Activated CD4-positive, alpha-beta T cell treated with anti-CD3 and anti-CD28 coated beads, Interleukin-2, amount 50 U/mL, for 4 hours (primary cell): Measurements from ENCODE around the gene RANBP3L.
"Not testable (repeated sequence)": the region's sequence is repeated elsewhere in the genome, so short reads cannot be mapped to it uniquely, and the experiment has no call there.

Experiments used
- DNase-seq, 2 experiments: peaks; one replicate each; pipeline ENCODE4 v3.0.0-alpha.2; 2020

The RANBP3L gene

DNA sequence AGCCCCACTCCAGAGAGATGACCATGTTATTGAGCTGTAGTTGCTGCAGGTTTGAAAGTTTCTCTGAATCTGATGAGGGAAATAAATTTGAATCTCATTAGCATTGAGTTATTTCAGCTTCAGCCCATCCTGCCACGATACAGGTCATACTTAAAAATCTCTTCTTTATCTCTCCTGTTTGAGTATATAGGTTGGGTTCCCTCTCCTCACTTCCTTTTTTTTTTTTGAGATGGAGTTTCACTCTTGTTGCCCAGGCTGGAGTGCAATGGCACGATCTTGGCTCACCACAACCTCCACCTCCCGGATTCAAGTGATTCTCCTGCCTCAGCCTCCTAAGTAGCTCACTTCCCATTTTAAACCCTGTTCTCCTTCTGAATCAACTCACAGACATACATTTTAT, 17.9 kb downstream of the RANBP3L start:
- not testable (repeated sequence) for DNase-seq

DNA sequence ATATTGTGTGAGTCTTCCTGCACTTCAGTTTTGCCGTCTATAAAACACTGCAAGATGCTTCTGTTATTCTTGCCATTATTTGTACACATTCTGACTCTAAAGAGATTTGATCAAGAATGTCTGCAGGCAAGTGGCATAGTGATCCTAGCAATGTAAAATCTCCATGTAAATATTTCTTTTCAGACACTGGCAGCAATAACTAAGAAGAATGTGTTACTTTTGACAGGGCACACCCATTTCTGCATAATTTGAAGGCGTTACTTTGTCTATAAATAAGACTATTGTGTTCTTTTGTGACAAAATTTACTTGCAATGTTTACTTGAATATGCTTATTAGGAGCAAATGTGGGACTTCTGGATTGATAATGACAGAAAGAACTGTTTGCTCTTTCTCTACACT, 20.1 kb downstream of the RANBP3L start:
- DNase-seq = no peak

GRCh38 chr5:36279054-36279698, 22.5 kb downstream of the RANBP3L start:
- DNase-seq = no peak

- no peak for DNase-seq
These were observed 24.1 kb downstream of the RANBP3L start for GRCh38 chr5:36277521-36278176.

DNA sequence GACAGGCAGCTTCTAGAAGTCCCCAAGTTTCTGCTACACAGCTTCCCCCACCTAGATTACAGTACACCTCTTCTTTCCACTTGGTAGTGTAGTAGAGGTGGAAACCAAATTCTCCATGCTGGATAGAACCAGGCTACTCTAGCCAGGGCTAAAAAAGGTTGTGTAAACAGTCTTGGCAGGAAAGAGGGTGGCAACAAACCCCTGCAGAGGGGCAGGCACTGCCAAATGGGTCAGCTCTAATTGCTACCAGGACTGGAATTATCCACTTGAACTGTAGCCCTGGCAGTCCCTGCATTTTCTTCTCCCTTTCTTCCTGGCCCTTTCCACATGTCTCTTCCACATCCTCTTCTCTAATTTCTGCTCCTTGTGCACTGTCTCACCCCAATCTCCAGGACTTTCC, 24.8 kb downstream of the RANBP3L start:
- no peak for DNase-seq

DNA sequence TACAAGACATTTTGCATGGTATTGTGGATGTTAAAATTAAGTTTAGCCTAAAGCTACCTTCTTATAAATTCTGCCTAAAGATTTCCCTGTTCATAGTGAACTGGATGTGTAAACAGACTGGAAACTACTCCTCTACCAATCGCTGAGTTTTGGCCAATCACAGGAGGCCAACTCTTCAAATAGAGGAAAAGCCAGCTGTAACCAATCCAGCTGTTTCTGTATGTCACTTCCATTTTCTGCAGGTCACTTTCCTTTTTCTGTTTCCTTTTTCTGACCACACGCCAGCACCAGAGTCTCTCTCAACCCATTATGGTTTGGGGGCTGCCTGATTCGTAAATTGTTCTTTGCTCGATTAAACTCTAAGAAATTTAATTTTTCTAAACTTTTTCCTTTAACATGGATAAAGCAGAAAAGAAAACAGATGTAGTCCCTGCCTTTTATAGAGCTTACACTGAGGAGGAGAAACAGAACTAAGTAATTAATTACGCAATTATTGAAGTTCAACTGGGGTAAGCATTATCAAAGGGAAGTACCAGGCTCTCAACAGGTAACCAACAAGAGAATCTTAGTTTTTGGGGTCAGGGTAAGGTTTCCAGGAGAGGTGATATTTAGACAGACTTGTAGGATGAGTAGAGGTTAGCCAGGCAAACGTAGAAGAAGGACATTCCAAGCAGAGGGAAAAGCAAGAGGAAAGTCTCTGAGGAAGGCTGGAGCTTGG, 27.7 kb downstream of the RANBP3L start:
- DNase-seq = no peak

DNA sequence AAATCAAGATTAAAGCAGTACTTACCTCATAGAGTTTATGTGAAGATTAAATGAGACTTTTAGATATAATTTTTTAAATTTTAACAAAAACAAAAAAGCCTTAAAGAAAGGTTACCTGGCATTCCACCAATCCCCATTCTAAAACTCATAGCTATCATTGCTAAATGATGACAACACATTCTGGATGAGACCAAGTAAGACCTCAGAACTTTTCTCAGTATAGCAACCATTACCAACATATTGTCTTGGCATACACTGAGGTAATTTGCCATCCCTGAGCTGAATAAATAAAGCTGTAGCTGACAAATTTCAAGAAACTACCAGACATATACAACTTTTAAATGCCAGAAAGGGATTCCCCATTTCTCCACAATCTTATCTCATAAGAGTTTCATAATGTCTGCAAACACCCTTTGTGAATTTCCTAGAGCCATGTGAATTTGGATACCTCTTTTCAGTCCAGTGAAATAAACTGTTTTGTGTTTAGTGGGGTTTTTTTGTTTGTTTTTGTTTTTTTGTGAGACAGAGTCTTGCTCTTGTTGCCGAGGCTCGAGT, 29.5 kb downstream of the RANBP3L start:
- no peak for DNase-seq

GRCh38 chr5:36270876-36271575, 30.7 kb downstream of the RANBP3L start:
- DNase-seq = no peak

- DNase-seq = no peak
These were observed 31.5 kb downstream of the RANBP3L start for GRCh38 chr5:36270175-36270574.

DNA sequence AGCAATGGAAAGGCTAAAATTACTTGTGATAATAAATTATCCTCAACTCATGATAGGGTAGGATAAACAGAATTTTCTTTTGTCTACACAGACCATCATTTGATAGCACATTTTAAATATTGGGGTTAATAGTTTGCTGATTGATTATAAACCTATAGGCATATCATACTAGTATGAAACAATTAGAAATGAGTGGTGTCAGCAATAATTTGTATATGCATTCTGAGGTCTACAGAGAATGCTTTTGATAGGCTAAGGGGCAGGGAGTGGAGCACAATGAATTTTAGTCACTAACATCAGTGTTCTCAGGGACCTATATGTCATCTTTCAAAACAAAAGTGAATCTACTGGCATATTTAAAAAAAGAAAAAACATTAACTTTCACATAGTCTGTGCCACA, 32.2 kb downstream of the RANBP3L start:
- no peak for DNase-seq

GRCh38 chr5:36267905-36268304, 33.8 kb downstream of the RANBP3L start:
- no peak for DNase-seq

- no peak for DNase-seq
These were observed 37.4 kb downstream of the RANBP3L start for GRCh38 chr5:36264202-36264760.

DNA sequence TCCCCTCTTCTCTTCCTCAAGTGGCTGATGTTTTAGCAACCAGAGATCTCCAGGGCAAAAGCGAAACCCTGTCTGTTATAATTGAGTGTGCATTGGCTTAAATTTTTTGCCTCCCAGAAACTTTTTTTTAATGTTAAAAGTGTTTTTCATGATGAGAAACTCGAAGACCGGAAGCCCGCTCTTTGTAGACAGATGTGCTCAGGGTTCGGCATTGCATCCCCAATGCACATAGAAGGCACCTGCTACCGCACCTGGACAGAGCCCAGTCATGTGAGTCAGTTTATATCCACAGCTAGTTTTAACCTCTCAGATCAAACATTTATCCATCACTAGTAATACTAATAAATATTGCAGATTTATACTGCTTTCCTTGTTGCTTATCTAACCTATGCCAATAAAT, 40.5 kb downstream of the RANBP3L start:
- DNase-seq = no peak

DNA sequence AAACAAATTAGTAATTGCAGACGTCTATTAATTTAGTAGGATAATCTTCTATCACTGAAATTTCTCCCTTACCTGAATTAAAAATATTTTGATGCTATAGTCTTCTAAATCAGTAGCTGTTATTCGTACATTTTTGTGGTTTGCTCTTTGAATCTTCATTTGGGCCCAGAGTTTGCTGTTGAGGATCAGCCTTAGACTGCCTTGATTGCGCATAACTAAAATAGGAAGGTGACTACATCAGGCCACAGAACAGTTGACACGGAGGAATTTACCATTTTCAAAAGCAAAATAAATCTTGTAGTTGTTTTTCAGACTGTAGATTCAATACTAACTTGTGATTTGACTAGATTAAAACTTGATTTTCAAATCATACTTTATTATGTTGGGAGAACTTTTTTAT, 48.1 kb downstream of the RANBP3L start:
- DNase-seq = no peak

- DNase-seq = no peak
These were observed 48.9 kb downstream of the RANBP3L start for GRCh38 chr5:36252722-36253365.

GRCh38 chr5:36251218-36251617, 50.5 kb downstream of the RANBP3L start:
- no peak for DNase-seq

- no peak for DNase-seq
These were observed 51.3 kb downstream of the RANBP3L start for GRCh38 chr5:36250427-36250826.

GRCh38 chr5:36246036-36246800, 55.5 kb downstream of the RANBP3L start:
- no peak for DNase-seq

GRCh38 chr5:36244076-36244475, 57.6 kb downstream of the RANBP3L start:
- no peak for DNase-seq

GRCh38 chr5:36243653-36244052, 58.0 kb downstream of the RANBP3L start:
- DNase-seq = no peak
